DND-41 (cell line): ENCODE data around the gene ARF1.
A peak's percentile ranks its signal among the peaks of the same experiment; 100 is the strongest.

ENCODE experiments used
- ATAC-seq: fragments of 200-7000 bp; cut with Tn5 transposase; 3 replicates; pipeline ENCODE4 v1.9.1; 2021; ENCODE audit warnings: low read depth; ENCODE audit not compliant: insufficient read depth
- DNase-seq: peaks from one replicate; pipeline ENCODE4 v3.0.0-alpha.2; 2020
- H2AFZ ChIP-seq: 2 replicates; pipeline ENCODE4 v1.6.0; 2012; ENCODE audit warnings: low read depth, low read length
- H3K27ac ChIP-seq: 2 replicates; pipeline ENCODE4 v1.5.1; 2012; ENCODE audit warnings: low read length, inconsistent platforms
- H3K27me3 ChIP-seq: fragments of 200-600 bp; sonication (generic); 2 replicates; pipeline ENCODE4 v1.6.0; 2012; ENCODE audit warnings: low read length, mild to moderate bottlenecking, inconsistent platforms; ENCODE audit not compliant: insufficient read depth, poor library complexity
- H3K36me3 ChIP-seq: 2 replicates; pipeline ENCODE4 v1.5.1; 2012; ENCODE audit warnings: low read length, inconsistent platforms; ENCODE audit not compliant: insufficient read depth
- H3K4me1 ChIP-seq: 2 replicates; pipeline ENCODE4 v1.5.1; 2012; ENCODE audit warnings: mild to moderate bottlenecking, low read length; ENCODE audit not compliant: insufficient read depth
- H3K4me2 ChIP-seq: 2 replicates; pipeline ENCODE4 v1.6.0; 2012; ENCODE audit warnings: mild to moderate bottlenecking, moderate library complexity, low read length, inconsistent platforms; ENCODE audit not compliant: insufficient read depth
- H3K4me3 ChIP-seq, 2 experiments: fragments of 200-600 bp in 1 of 2; shearing (Covaris generic) in 1 of 2; 2 replicates each; pipeline ENCODE4 v1.5.1; 2012 to 2016; ENCODE audit warnings: inconsistent platforms in 2 of 2, low read length in 2 of 2, mild to moderate bottlenecking in 2 of 2, low read depth in 1 of 2, moderate library complexity in 1 of 2
- H3K79me2 ChIP-seq: 2 replicates; pipeline ENCODE4 v1.6.0; 2012; ENCODE audit warnings: low read length, inconsistent platforms; ENCODE audit not compliant: insufficient read depth
- H3K9ac ChIP-seq: 2 replicates; pipeline ENCODE4 v1.6.0; 2012; ENCODE audit warnings: low read depth, mild to moderate bottlenecking, inconsistent platforms, low read length, moderate library complexity
- H3K9me3 ChIP-seq: 2 replicates; pipeline ENCODE4 v1.5.1; 2012; ENCODE audit warnings: low read length, moderate library complexity, mild to moderate bottlenecking, inconsistent platforms; ENCODE audit not compliant: insufficient read depth, severe bottlenecking
- H4K20me1 ChIP-seq: 2 replicates; pipeline ENCODE4 v1.6.0; 2012; ENCODE audit warnings: low read length; ENCODE audit not compliant: insufficient read depth
- CTCF ChIP-seq: IDR thresholded peaks from 2 replicates; pipeline ENCODE4 v1.5.1; 2012; ENCODE audit warnings: borderline replicate concordance, low read length, moderate library complexity, mild to moderate bottlenecking; ENCODE audit not compliant: poor library complexity, severe bottlenecking; ENCODE audit errors: extremely low read depth
- EZH2 ChIP-seq: IDR thresholded peaks from 3 replicates; pipeline ENCODE4 v1.6.1; 2012; ENCODE audit warnings: borderline replicate concordance, low read depth, mild to moderate bottlenecking, moderate library complexity, low read length, inconsistent platforms; ENCODE audit not compliant: severe bottlenecking

Gene ARF1

DNA sequence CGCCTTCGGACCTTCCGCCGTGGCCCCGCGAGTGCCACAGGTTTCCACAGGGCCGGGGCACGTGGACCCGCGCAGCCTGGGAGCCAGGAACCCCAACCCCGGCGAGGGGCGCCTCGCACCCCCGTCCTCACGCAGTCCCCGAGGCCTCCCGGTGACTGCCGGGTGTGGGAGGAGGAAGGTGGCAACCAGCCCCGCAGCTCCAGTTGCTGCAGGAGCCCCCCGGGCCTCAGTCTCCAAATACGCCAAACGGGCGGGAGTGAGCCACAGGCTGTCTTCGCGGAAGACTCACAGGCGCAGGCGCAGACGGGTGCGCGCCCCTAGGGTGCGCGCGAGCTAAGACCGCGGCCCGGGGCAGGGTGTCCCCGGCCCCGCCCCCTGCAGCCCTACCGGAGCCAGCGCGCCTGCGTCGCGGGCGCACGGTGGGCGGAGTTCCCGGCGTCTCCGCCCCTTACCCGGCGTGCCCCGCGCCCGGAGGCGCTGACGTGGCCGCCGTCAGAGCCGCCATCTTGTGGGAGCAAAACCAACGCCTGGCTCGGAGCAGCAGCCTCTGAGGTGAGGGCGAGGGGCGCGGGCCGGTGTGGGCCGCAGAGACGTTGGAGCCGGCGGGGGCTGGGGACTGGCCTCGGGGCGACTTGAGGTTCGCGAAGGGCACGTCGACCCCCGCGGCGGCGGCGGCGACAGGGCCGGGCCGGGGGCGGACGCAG is at the start of gene ARF1:
Gene ARF1 (plus strand): TSS at position 495 of the 704 bp plus-strand sequence. CDS start 14,407 bp downstream, outside the sequence.
- Histone ChIP-seq H3K27ac (peak within 1 kb of the TSS; percentile 92), H3K9ac (peak within 1 kb of the TSS; percentile 98), H2AFZ (peak within 1 kb of the TSS; percentile 87), H3K4me2 (peak within 1 kb of the TSS; percentile 91), H3K36me3 (peaks cover 43% of the 10 kb centered on the region), H3K4me1 (peaks cover 52% of the 10 kb centered on the region), H3K4me3 (peak within 1 kb of the TSS; percentile 77 to 98), H3K9me3 (no peaks in the 10 kb centered on the region), H3K79me2 (peaks cover 78% of the 10 kb centered on the region), H3K27me3 (no peaks in the 10 kb centered on the region), H4K20me1 (peaks cover 72% of the 10 kb centered on the region)
- TF ChIP-seq CTCF (peak; percentile 16), EZH2 (no peak)
- ATAC-seq, result peak; percentile 86
- DNase-seq, result peak; percentile 93

GRCh38 chr1:228033376-228033775 is 49.1 kb upstream of the ARF1 start:
- Histone ChIP-seq H3K36me3 (no peaks in the 10 kb centered on the region), H2AFZ (no peak overlapping the region), H4K20me1 (no peaks in the 10 kb centered on the region), H3K27ac (no peak overlapping the region), H3K4me3 (no peak overlapping the region), H3K79me2 (no peaks in the 10 kb centered on the region), H3K9ac (no peak overlapping the region), H3K27me3 (no peaks in the 10 kb centered on the region), H3K4me2 (no peak overlapping the region), H3K9me3 (no peaks in the 10 kb centered on the region), H3K4me1 (no peaks in the 10 kb centered on the region)
- DNase-seq, result no peak
- ATAC-seq, result no peak
- no peak for TF ChIP-seq CTCF
- no peak for TF ChIP-seq EZH2

DNA sequence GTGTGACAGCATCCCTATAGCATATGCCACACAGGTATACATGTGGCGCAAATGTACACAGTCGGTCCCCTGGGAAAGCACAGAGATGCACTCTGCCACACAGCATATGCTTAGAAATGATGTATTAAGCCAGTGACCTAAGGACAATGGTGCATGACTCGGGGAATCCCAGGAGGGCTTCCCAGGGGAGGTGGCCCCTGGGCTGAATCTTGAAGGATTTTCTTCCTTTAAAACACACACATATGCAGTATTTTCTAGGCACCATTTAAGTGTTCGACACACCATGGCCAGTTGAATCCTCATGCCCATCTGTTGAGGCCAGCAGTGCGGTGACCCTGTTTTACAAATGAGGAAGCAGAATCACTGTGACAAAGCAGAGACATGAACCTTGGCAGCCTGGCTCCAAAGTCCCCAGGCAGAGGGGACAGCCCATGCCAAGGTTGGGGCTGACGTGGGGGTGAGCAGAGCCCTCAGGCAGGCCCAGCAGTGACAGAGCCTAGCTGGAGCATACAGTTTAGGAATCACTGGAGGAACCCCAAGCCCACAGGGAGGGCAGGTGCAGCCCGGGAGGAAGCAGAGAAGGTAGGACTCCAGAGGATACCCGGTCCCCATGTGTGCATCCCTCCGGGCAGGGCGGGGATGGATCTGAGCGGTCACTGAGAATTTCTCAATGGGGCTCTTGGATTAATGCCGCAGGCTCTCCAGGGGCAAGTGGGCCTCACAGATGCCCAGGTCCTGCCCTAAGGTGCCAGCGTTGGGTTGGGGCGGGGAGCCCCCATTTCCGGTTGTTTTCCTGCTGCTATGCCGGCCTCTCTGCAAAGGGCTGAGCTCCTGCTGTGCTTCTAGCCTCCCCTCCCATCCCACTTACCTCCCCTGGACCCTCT is 47.3 kb upstream of the ARF1 start:
- no peaks in the 10 kb centered on the region for H3K36me3 ChIP-seq
- no peak overlapping the region for H3K9ac ChIP-seq
- H3K9me3 ChIP-seq, result no peaks in the 10 kb centered on the region
- DNase-seq (no peak), ATAC-seq (no peak)
- TF ChIP-seq CTCF (no peak), EZH2 (no peak)
- H3K4me1 ChIP-seq, result no peaks in the 10 kb centered on the region
- H4K20me1 ChIP-seq, result no peaks in the 10 kb centered on the region
- no peak overlapping the region for H3K4me2 ChIP-seq
- no peak overlapping the region for H3K27ac ChIP-seq
- no peak overlapping the region for H2AFZ ChIP-seq
- H3K79me2 ChIP-seq, result no peaks in the 10 kb centered on the region
- no peaks in the 10 kb centered on the region for H3K27me3 ChIP-seq
- no peak overlapping the region for H3K4me3 ChIP-seq
